SK-N-SH (cell line): Measurements from ENCODE around the gene TMEM63C.

Source experiments
- CHD2 ChIP-seq: fragments of 150-350 bp; IDR thresholded peaks from 2 replicates; pipeline ENCODE4 v1.6.1; 2018; ENCODE audit warnings: low read length; ENCODE audit not compliant: partially characterized antibody
- CTCF ChIP-seq: fragments of 200-600 bp; sonication (generic); IDR thresholded peaks from 2 replicates; pipeline ENCODE4 v1.6.1; 2017; ENCODE audit warnings: antibody characterized with exemption, mild to moderate bottlenecking, moderate library complexity
- ELF1 ChIP-seq: IDR thresholded peaks from 2 replicates; pipeline ENCODE4 v1.4.0; 2012
- EP300 ChIP-seq, 2 experiments: IDR thresholded peaks; 2 replicates each; pipeline versions ENCODE4 v1.4.0 to v1.6.1; 2012; ENCODE audit warnings: borderline replicate concordance in 1 of 2, low read depth in 1 of 2, low read length in 1 of 2
- EZH2phosphoT487 ChIP-seq: fragments of 200-600 bp; sonication (generic); IDR thresholded peaks from 2 replicates; pipeline ENCODE4 v1.6.1; 2017; ENCODE audit warnings: low read depth, mixed run types, mild to moderate bottlenecking, antibody characterized with exemption, moderate library complexity, borderline replicate concordance
- FOSL2 ChIP-seq: IDR thresholded peaks from 2 replicates; pipeline ENCODE4 v1.4.0; 2012; ENCODE audit warnings: low read depth, mild to moderate bottlenecking, moderate library complexity, borderline replicate concordance
- FOXM1 ChIP-seq: IDR thresholded peaks from 2 replicates; pipeline ENCODE4 v1.4.0; 2012; ENCODE audit warnings: low read depth, mild to moderate bottlenecking
- GATA2 ChIP-seq: sonication (generic); formaldehyde crosslinking; IDR thresholded peaks from 2 replicates; pipeline ENCODE4 v1.5.0; 2020; ENCODE audit warnings: mild to moderate bottlenecking, missing genetic modification reagents
- NRF1 ChIP-seq: IDR thresholded peaks from 2 replicates; pipeline ENCODE4 v1.6.1; 2012; ENCODE audit warnings: low read depth, mild to moderate bottlenecking, low read length
- POLR2AphosphoS5 ChIP-seq: IDR thresholded peaks from 2 replicates; pipeline ENCODE4 v1.6.1; 2012; ENCODE audit warnings: low read depth, low read length
- RAD21 ChIP-seq: IDR thresholded peaks from 2 replicates; pipeline ENCODE4 v1.6.1; 2012; ENCODE audit warnings: mild to moderate bottlenecking, low read length
- RFX5 ChIP-seq: IDR thresholded peaks from 2 replicates; pipeline ENCODE4 v1.6.1; 2012; ENCODE audit warnings: mild to moderate bottlenecking, improper control_type of control experiment, low read length
- SMC3 ChIP-seq: IDR thresholded peaks from 2 replicates; pipeline ENCODE4 v1.6.1; 2012; ENCODE audit warnings: low read depth, low read length, improper control_type of control experiment
- TF ChIP-seq, protein P1 (sequence below): IDR thresholded peaks from 2 replicates; pipeline ENCODE4; 2012

DNA sequence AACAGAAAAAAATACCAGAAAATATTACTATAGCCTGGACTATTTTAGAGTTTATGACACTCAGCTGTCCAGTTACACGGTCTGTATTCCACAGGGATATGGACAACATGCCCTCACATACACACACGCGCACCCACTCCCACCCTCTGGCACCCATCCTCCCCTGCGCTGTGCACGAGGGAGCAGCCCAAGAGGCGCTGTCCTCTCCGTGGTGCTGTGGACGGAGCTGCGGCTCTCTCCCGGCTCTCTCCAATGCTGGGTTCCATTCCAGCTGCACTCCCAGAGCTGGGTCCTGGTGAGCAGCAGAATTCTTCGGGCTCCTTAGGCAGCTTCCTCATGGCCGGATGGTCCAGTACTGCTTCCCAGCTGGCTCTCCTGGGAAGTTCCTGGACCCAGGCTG, 95.4 kb downstream of the TMEM63C start:
- no peak for TF ChIP-seq CTCF
- no peak for TF ChIP-seq ELF1
- TF ChIP-seq POLR2AphosphoS5: no peak
- no peak for TF ChIP-seq FOXM1
- no peak for TF ChIP-seq FOSL2
- no peak for TF ChIP-seq EP300 (IDR thresholded peaks at IDR 0.05; ENCODE audit: borderline replicate concordance in 1 of 2, low read depth in 1 of 2, low read length in 1 of 2)
- no peak for TF ChIP-seq CHD2
- no peak for TF ChIP-seq SMC3
- no peak for TF ChIP-seq GATA2 (CRISPR knock-in tag)
- TF ChIP-seq, protein P1, sequence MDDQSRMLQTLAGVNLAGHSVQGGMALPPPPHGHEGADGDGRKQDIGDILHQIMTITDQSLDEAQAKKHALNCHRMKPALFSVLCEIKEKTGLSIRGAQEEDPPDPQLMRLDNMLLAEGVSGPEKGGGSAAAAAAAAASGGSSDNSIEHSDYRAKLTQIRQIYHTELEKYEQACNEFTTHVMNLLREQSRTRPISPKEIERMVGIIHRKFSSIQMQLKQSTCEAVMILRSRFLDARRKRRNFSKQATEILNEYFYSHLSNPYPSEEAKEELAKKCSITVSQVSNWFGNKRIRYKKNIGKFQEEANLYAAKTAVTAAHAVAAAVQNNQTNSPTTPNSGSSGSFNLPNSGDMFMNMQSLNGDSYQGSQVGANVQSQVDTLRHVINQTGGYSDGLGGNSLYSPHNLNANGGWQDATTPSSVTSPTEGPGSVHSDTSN: no peak
- no peak for TF ChIP-seq RFX5
- TF ChIP-seq NRF1: no peak
- no peak for TF ChIP-seq RAD21
- no peak for TF ChIP-seq EZH2phosphoT487
